CD4-positive, alpha-beta T cell treated with Interferon alpha-2 for 1 hour (primary cell): ENCODE measurements around the gene GRHL3.

Source experiments
- DNase-seq, 2 donors: peaks; one replicate each; pipeline ENCODE4 v3.0.0-alpha.2; 2020 to 2022

Gene GRHL3

DNA sequence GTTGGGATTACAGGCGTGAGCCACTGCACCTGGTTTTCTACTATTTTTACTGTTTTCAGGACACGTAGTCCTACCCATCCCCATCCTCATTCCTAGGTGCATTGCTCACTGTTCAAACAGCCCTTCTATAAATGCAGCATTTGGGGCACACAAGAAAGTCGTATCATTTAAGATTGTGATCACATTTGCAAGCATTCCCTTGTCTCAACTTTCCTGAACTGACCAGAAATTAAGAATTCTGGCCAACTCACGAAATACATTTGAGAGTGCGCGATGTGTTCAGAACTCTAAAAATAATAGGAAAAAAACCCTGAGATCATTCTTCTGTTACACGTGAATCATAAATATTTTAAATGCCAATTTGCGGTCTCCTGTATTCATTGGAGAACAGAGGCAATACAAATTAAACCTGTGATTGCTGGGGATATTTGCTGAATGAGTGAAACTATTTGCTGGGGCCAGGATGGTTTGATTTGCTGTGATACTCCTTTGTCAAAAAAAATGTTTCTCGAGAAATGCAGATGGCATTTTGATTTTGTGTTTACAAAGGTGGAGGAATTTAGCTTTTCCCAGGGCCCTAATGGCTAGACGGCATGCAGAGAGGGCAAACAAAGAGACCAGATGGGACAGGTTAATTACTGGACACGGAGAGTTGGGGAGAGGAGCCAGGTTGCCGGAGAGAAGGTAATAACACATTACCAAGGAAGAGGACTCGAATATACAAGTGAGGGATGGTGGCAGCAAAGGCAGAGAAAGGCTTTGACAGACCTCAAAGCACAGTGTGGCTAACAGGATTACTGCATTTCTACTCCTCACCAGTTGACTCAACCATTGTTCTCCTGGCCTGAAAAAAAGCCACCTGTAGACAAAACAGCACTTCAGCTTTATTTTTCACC lies 56.0 kb downstream of the GRHL3 start:
- no peak for DNase-seq

DNA sequence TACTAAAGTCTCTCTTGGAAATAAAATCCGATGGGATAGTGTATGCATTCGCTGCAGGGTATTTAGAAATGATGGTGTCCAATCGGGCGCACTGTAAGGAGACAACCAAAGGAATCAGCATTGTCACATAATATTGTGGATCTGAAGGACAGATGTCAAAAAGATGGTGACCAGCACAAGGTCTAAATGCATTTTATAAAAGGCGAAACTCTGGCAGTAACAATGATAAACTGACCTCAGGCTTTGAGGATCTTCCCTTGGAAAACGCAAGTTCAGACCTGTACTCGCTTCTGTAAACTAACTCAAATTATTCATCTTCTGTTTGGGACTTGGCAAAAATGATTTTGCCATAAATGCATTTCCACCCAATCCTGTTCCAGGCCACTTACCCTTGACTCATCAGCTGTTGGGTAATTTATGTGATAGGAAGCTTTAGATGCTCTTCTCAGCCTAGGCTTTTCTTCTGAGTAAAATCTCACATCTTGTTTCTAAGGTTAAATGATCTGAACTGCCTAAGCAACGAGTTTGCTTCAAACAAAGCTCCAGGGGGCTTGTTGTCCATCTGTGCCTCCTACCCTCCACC lies 60.7 kb downstream of the GRHL3 start:
- no peak for DNase-seq

DNA sequence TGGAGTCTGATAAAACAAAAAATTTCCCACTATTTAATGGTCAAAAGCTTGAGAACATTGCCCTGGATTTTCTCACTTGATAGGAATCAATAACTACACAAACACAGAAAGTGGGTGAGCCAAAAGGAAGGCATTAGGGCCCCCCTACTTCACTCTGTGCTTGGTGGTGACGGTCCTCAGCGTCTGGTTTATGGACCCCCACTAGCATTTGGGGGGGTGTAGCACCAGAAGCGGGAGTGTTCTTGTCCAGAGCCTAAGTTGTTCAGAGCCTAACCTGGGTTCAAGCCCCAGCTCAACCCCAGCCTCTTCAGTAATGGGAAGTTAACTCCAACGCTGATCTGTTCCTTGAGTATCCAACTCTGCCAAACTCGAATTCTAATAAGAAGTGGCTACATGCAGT lies 61.4 kb downstream of the GRHL3 start:
- no peak for DNase-seq

DNA sequence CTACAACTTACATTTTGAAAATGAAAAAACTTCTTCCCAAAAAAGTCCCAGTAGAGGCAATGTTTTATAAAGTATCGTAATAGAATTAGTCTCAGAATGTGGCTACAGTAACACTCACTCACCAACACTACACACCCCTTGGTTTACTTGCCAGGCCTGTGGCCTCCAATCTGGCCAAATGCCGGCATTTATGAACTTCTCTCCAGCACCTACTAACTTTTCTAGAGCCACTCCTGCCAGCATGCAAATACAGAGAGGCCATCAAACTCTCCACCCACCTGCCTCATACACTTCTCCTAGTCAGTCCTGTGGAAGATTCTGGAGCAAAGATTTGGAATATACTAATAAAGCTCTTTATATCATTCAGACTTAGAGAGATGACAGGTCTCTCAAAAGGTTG lies 62.1 kb downstream of the GRHL3 start:
- no peak for DNase-seq

DNA sequence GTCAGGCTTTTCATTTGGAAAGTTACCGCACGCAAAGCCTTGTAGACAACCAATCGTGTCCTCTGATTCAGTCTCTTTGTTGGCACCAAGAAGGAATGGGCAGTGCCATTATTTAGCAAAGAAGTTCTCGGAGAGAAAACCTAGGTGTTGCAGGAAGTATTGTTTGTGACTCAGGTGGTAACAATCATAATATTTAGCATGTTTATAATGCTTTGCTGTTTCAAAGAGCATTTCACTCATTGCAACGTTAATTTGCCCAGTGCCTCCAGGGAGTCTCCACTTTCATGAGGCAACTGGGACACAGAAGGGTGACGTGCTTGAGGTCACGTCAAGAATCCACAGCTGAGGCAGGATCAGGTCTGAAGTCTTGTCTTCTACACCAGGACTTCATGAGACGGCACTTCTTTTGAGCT lies 63.0 kb downstream of the GRHL3 start:
- DNase-seq: no peak

DNA sequence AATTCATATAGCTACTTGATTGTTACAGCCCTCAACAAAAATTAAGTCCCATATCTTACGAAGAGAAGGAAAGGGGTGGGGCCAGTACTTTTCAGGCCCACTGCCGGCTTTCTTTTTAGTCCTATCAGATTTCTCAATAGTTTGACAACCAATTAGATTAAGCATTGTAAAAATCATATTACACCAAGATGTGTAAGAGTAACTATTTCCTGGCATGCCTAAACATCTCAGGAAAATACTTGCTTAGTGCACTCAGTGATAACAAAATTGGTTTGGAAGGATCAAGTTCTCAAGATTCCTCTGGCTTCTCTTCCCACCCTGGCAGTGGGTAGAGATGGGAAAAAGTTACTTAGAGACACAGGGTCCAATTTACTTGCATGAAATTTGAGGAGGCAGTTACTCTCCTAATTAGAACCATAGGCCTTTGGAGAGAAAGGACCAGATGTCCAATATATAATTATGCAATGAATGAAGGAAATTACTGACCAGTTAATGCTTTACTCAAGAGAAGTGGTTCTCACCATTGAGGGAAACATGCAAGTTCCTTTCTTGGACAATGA lies 64.3 kb downstream of the GRHL3 start:
- no peak for DNase-seq

DNA sequence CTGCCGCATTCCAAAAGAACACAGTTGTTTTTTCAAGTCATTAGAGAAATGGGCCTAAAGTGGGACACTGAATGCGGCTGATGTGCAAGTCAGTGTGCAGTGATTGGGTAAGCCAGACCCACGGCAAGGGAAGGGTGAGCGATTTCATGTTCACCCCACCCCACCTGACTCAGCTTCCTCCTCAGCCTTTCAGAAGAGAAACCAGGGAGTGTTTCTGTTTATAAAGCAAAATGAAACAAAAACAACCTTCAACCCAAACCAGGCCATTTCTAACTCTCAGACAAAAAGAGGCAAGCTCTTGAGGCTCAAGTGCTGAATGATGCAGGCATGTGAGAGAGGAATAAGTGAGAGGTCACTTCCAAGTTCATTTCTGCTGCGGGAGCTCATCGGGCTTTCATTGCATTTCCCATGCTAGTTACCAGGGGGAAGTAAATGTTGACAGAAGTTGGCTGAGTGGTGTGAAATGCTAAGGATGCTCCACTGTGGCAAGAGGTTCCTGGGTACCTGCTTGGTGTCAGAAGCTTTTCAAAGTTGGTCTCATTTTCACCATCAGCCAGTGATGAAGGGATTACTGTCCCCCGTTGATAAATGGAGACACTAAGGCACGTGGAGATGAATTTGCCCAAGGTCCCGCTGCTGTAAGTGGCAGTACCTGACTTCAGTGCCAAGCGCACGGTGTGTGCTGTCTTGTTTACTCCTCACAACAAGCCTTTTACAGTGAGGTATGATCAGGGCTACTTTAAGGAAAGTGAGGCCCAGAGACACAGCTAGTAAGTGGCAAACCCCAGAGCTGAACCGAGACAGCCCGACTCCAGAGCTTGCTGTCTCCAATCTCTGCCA lies 65.3 kb downstream of the GRHL3 start:
- peak; percentile 34 to 55 for DNase-seq

DNA sequence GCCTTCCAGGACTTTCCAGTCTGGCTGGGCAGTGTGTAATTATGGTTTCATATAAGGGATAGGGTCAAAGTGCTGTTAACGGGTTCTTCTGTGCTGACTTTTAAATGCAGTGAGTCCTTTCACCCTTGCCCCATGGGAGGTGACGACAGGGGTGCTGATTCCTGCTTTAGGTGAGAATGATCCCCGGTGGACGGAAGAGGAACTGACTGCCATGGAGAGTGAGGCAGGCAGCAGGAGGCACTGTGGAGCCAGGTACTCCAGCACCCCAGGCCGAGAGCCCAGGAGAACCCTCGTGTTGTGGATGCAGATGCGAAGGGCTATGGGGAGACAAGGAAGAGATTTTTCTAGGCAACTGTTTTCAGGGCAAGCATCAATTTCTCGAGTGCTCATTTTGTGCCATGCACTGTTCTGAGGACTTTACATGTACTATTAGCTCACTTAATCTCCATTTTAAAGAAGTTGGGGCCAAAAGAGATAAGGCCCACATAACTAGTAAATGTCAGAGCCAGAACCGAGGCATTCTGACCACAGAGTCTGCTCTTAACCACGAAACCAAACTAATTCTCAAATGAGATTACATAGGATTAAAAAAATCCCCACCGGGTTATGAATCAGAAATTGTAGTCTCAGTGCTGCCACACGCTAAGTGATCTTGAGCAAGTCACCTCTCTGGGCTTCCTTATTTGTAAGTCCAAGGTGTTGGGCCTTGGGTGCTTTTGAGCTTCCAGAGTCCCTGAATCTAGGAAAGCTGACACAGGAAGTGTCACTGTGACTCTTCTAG lies 66.2 kb downstream of the GRHL3 start:
- DNase-seq: peak; percentile 8 to 22

DNA sequence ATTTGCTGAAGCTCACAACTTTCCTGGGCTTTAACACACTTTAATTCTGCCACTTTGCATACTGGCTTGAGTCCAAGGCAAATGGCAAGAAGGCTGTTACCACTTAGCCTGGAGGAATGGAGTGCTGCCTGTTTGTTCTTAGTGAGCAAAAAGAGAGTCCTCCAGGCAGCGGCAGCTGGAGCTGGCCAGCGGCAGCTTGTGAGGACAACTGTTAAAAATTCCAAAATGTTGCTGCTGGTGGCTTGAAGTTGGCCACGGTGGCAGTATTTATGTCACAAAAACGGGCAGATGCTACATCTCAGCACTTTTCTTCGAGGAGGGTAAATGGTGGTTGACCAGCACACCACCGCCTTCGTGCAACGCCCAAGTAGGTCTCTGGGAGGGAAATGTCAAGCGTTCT lies 67.1 kb downstream of the GRHL3 start:
- DNase-seq: no peak

DNA sequence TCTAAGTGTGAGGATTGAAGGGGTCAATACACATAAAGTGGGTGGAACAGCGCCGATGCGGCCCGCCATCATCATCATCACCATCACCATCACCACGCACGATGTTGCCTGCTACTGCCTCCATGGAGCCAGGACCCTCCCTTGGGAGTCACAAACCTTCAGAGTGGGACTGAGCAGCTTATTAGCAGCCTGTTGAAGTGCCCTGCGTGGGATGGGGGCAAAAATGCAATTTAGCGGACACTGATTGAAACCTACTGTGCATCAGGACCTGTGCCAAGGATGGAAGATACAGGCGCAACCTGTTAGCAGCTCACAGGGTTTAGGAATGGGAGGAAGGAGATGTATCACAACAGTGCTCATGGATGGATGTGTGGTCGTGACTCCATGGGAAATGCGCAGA lies 67.8 kb downstream of the GRHL3 start:
- no peak for DNase-seq

DNA sequence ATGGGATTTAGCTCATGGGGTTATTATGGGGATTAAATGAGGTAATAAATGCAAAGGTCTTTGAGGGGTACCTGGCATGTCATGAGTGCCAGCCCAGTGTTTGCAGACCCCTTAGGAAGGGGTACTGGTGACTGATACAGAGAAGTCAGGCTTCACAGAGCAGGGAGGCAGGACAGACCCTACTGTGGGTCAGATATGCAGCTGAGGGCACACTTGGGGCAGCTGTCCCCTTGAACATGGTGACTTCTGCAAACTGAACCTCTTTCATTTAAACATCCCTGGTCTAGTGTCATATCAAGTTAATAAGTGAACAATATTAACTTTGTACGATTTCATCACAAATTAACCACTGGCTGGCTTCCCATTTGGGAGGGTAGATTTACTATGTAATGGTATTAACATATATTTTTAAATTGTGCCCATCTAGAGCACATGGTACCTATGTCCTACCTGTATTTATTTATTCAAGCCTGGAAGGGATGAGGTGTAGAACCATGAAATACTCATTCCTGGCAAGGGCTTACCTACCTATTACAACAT lies 68.5 kb downstream of the GRHL3 start:
- DNase-seq: no peak

DNA sequence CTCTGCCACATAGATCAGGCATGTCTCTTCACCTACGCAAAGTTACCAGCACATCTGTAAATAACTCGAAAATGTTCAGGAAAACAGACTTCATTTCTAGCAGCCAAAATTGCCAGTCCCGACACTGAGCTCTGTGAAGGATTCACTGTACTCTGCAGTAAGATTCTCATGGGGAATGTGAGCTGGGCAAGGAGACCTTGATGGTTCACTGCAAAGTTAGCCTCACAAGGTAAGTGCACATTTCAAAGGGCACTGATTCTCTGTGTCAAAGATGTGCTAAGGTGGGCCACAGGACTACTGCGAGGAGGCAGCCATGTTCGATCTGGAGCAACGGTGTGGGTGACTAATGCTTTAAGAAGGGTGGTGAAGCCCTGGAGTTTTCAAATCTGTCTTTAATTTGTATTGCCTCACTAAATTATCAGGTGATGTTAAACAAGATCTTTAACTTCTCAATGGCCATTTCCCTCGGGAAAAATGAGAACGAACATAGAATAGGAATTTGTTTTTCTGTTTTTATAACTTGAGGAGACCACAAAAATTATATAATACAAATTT lies 69.3 kb downstream of the GRHL3 start:
- no peak for DNase-seq

DNA sequence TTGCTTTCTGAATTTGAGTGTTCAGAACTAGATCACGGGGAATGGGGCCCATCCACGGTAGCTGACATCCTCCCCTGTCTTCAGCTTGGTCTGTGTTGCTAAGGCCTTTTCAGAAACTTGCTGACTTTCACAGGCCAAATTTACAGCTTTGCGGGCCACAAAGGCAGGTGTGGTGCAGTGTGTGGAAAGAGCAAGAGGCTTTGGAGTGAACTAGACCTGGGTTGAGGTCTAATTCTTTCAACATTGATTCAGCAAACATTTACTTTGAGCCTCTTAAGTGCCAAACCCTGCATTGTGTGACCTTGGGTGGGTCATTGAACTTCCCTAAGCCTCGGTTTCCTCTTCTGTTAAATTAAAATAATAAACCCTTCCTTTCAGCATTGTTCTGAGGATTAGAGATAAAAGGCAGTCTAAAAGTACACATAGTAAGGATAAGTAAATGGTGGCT lies 70.1 kb downstream of the GRHL3 start:
- DNase-seq: no peak

DNA sequence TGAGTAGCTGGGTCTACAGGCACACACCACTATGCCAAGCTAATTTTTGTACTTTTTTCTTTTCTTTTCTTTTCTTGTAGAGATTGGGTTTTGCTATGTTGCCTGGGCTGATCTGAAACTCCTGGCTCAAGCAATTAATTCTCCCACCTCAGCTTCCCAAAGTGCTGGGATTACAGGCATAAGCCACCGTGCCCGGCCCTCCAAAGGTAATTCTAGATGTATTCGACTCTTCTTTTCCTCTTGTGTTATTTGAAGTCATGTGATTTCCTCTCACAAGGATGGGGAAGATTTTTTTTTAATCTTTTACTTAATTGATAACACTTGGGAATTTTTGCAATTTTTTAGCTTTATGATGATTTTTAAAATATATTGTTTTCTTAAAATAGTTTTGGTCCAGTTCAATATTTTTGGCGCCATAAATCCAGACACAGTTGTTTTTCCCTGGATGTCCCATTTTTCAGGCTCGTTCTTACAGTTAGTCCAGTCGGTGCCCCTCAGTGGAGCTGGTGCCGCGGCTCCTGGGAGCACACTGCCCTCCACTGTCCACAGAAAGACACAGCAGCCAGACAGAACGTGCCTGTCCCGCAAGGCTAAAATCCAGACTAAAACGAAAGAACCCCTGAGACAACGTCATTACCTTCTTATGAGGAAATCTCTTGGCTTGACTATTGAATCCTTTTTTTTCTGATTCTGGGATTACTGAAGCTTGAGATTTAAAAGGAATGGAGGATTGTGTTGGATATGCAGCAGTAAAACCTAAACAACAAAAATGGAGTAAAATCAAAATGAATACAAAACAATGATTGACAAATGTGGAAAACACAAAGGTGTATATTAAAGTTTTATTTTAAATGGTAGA lies 72.0 kb downstream of the GRHL3 start:
- DNase-seq: peak; percentile 78 to 84

DNA sequence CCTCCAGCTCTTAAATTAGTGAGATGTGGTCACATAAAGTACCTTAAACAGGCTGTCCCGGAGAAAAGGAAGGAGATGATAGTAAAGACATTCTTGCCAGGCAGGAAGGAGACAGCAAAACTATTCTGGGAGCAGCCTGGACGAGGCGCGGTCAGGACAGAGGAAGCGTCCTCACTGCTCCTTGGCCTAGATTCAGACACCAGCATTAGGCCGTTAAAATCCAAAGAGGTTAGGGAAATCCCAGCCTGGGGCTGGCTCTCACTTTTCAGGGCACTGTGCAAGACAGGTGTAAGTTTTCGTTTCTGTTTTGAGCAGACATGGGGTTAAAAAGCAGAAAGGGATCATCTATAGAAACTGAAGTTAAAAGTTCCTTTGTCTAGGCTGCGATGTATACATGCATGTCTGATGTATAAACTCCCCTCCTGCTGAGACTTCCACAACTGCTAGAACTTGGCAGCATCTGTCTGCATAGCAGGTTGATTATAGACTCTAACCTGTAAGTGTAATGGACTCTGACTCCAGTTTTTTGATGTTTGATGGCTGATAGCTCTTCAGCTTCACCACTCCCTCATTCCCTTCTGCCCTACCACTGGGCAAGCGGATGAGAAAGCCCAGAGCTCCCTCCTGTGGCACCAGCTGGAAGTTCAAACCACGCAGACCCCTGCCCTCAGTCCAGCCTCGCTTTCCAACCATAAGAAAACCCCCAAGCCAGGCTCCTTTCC lies 72.9 kb downstream of the GRHL3 start:
- DNase-seq: peak; percentile 64 to 78

DNA sequence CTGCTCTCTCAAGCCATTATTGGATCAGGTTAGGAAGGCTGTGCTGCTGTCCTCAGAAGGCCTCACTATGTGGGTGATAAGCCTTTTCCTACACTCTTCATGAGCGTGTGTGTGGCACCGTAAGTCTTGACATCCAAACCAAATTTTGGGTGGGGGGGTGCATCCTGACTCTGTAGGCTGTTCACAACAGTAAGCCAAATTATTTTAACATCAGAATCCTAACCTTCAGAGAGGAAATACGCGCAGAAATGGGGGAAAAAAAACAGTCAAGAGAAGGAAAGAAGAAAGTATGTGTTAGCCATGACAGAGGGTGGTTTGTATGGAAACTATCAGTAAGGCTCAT lies 73.4 kb downstream of the GRHL3 start:
- DNase-seq: no peak

DNA sequence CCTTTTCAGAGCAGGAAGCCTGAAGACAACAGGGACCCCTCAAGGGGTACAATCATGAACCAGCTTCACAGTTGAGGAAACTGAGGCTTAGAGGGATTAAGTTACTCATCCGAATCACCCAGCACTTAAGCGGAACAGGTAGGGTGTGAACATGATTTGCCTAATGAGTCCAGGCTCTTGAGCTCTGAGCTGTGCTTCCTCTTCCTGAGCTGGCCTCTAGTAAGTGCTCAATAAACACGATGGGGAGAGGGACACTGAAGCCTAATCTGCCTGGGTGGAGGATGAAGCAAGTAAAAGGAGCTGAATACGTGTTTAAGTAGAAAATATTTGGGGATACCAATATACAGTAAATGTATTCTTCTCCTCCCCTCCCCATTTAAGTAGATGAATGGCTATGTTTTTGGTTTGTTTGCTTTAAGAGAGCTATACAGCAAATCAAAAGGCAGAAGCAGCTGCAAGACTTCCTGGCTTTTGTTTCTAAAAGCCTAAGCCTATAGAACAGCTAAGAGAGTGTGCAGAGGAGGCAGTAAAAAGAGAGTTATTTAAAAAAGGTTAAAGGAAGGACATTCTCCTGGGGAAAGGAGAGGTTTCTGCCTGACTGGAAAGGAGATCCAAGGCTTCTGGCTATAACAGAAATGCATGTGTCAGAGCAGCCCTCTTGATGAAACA lies 74.0 kb downstream of the GRHL3 start:
- DNase-seq: no peak

DNA sequence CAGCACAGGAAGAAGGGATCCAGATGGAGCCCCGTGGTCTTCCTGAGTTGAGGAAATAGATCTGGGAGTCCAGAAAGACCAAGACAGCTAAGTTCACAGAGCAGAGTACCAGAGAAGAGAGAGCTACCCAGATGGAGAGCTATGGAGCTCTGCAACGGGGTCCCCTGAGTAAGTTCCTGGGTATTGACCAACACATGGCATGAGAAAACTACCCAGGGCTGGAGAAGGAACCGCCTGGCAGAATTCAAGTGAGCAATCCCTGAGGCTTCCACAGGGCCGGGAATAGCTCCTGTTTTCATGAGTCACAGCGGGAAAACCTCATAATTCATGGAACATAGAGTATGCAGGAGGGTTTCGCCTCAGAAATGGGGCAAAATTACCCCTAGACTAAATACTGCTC lies 74.7 kb downstream of the GRHL3 start:
- no peak for DNase-seq

DNA sequence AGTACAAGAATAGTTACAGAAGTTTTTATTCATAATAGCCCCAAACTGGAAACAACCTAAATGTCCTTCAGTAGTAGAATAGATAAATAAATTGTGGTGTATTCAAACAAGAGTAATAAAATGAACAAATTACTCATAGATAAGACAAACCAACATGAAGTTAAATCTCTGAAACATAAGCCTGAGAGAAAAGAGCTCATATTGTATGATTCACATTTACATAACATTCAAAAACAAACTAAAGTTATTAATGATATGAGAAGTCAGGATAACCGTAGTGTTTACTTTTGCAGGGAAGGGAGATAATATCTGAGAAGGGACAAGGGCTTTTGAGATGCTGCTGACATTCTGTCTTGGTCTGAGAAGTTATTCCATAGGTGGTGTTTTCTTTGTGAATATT lies 80.9 kb downstream of the GRHL3 start:
- no peak for DNase-seq

DNA sequence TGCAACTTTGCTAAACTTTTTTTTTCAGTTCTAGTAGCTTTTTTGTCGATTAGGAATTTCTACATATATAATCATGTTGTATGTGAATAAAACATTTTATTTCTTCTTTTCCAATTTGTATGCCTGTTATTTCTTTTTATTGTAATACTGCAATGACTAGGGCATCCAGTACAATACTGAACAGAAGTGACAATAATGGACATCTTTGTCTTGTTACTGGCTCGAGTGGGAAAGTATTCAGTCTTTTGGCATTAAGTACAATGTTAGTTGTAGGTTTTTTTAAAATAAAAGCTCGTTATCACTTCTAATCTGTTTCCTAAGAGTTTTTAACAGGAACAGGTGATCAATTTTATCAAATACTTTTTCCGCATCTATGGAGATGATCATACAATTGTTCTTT lies 84.6 kb downstream of the GRHL3 start:
- DNase-seq: no peak
